ENCODE results near the gene ECE2.
A peak's percentile ranks its signal among the peaks of the same experiment; 100 is the strongest.

- TF ChIP-seq USF2 (IDR thresholded peaks at IDR 0.05; ENCODE audit: borderline replicate concordance, low read depth, low read length) (no peak), CTCF (IDR thresholded peaks at IDR 0.05) (peak; percentile 21; the same call in 1 of the 2 replicates), POLR2AphosphoS5 (IDR thresholded peaks at IDR 0.05; ENCODE audit: low read depth, low read length) (no peak)
Measured at GRCh38 chr3:184229394-184230080, 46.3 kb upstream of the ECE2 start, which contains the start of gene VWA5B2.

Measured in SK-N-SH (cell line).